Measurements from ENCODE around the gene UBAC2. TPM values are rescaled to one million over a fixed set of nuclear protein-coding genes. Genes with fewer than 3 reads are reported as not detected.

Gene UBAC2
- total RNA-seq, 1 donor: 45.3 TPM

- peak; percentile 79 for DNase-seq (ENCODE audit: low read depth)
- peak overlapping the region; percentile 33 for H3K4me3 ChIP-seq (ENCODE audit: low read depth, low read length)
- TF ChIP-seq, protein P1, sequence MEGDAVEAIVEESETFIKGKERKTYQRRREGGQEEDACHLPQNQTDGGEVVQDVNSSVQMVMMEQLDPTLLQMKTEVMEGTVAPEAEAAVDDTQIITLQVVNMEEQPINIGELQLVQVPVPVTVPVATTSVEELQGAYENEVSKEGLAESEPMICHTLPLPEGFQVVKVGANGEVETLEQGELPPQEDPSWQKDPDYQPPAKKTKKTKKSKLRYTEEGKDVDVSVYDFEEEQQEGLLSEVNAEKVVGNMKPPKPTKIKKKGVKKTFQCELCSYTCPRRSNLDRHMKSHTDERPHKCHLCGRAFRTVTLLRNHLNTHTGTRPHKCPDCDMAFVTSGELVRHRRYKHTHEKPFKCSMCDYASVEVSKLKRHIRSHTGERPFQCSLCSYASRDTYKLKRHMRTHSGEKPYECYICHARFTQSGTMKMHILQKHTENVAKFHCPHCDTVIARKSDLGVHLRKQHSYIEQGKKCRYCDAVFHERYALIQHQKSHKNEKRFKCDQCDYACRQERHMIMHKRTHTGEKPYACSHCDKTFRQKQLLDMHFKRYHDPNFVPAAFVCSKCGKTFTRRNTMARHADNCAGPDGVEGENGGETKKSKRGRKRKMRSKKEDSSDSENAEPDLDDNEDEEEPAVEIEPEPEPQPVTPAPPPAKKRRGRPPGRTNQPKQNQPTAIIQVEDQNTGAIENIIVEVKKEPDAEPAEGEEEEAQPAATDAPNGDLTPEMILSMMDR (IDR thresholded peaks at IDR 0.05; ENCODE audit: insufficient read depth, low read depth, low read length): no peak
Observed at GRCh38 chr13:99432609-99433542, 232.2 kb downstream of the UBAC2 start.

DNA sequence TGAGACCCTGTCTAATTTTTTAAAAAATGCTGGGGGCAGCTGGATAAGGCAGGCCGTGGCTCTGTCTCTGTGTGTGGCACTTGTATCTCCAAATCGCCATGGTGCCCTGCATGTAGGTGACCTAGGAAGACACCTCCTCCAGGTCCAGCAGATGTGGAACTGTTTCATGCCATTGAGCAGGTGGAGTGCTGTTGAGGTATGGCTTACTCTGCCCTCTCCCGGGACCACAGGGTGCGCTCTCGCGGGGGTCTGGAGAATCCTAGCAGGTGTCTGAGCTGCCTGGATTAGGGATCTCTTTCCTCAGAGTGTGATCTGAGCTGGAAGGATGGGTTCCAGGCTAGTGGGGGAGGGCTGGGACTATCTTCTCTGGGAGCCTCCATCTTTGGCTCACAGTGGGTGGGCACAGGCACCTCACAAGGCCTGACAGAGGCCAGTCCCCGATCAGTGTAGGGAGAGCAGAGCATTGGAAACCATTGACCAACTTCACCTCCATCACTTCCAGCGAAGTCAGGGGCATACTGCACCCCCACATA, 233.0 kb downstream of the UBAC2 start:
- H3K4me3 ChIP-seq (ENCODE audit: low read depth, low read length): no peak overlapping the region
- TF ChIP-seq, protein P1 (IDR thresholded peaks at IDR 0.05; ENCODE audit: insufficient read depth, low read depth, low read length): no peak
- DNase-seq (ENCODE audit: low read depth): no peak

GRCh38 chr13:99434258-99434788, 233.7 kb downstream of the UBAC2 start:
- DNase-seq (ENCODE audit: low read depth): no peak
- no peak overlapping the region for H3K4me3 ChIP-seq (ENCODE audit: low read depth, low read length)
- TF ChIP-seq, protein P1 (IDR thresholded peaks at IDR 0.05; ENCODE audit: insufficient read depth, low read depth, low read length): no peak

DNA sequence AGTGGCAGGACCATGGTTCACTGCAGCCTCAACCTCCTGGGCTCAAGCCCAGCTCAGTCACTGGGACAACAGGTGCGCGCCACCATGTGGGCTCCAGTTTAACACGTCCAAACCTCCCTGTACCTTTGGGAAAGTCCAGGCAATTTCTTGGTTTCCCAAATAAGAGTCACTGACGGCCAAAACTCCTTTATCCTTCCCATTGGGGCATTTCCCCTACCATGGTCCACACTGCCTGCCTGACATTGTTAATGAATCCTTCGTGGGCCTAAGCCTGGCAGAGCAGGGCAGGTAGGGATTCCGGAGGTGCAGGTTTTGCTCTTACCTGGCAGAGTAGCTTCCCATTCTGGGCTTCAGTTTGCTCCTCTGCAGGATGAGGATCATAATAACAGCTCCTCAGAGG, 234.5 kb downstream of the UBAC2 start:
- no peak overlapping the region for H3K4me3 ChIP-seq (ENCODE audit: low read depth, low read length)
- TF ChIP-seq, protein P1 (IDR thresholded peaks at IDR 0.05; ENCODE audit: insufficient read depth, low read depth, low read length): no peak
- DNase-seq (ENCODE audit: low read depth): no peak

DNA sequence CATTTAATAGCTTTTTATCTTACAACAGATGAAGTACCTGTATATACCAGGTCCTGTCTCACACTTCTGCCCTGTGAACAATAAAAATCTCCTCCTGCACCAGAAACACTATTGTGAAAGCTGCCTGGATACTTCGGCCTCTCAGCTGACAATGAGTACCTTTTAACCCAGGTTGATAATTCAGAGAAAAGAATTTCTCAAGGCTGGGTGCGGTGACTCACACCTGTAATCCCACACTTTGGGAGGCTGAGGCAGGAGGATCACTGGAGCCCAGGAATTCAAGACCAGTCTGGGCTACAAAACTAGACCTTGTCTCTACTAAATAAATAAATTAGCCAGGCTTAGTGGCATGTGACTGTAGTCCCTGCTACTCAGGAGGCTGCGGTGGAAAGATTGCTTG, 235.3 kb downstream of the UBAC2 start:
- DNase-seq (ENCODE audit: low read depth): no peak
- no peak overlapping the region for H3K4me3 ChIP-seq (ENCODE audit: low read depth, low read length)
- TF ChIP-seq, protein P1 (IDR thresholded peaks at IDR 0.05; ENCODE audit: insufficient read depth, low read depth, low read length): no peak

Small RNA genes lying within 50 kb of the gene (small RNA-seq; reads per million reads assigned to genes)
- gene MIR623 (not detected), gene RN7SKP9 (not detected)

Other genes starting within 250 kb of the UBAC2 start
- 14.7 and 22.2 TPM in 2 replicates for gene DOCK9, start 222.8 kb upstream of the UBAC2 start, total RNA-seq
- gene GPR18, start 57.5 kb downstream of the UBAC2 start, total RNA-seq: not detected in 2 replicates
- 0.86 and 4.5 TPM in 2 replicates for gene GPR183, start 106.5 kb downstream of the UBAC2 start, total RNA-seq

Data from fibroblast of villous mesenchyme (primary cell).